Gastrocnemius medialis (tissue), 4 donors: ENCODE results near the gene MCM3AP. TPM values are rescaled to one million over a fixed set of nuclear protein-coding genes. Genes with fewer than 3 reads are reported as not detected.

ENCODE experiments used
- ATAC-seq, 2 donors: fragments of 150-250 bp; one replicate each; pipeline ENCODE4 v1.9.1; 2016
- DNase-seq, 2 donors: peaks; one replicate each; pipeline ENCODE4 v3.0.0-alpha.2; 2019
- H3K27ac ChIP-seq, 4 donors: fragments of 200-600 bp; sonication (generic); 1 replicate in 1 of 4; 2 replicates in 3 of 4; pipeline ENCODE4 v1.5.1; 2016 to 2018; ENCODE audit warnings: mild to moderate bottlenecking in 2 of 4, moderate library complexity in 1 of 4
- H3K27me3 ChIP-seq, 3 donors: fragments of 200-600 bp; sonication (generic) in 2 of 3; 1 replicate in 1 of 3; 2 replicates in 2 of 3; pipeline versions ENCODE4 v1.5.1 to v1.6.0; 2016 to 2019; ENCODE audit warnings: mild to moderate bottlenecking in 1 of 3, moderate library complexity in 1 of 3
- H3K36me3 ChIP-seq, 2 donors: fragments of 200-600 bp; sonication (generic) in 1 of 2; one replicate each; pipeline ENCODE4 v1.5.1; 2017 to 2018
- H3K4me1 ChIP-seq, 2 donors: fragments of 200-600 bp; sonication (generic) in 1 of 2; one replicate each; pipeline ENCODE4 v1.5.1; 2016 to 2017; ENCODE audit warnings: mild to moderate bottlenecking in 2 of 2
- H3K4me3 ChIP-seq, 4 donors: fragments of 200-600 bp; sonication (generic) in 3 of 4; 1 replicate in 1 of 4; 2 replicates in 3 of 4; pipeline ENCODE4 v1.5.1; 2016 to 2019; ENCODE audit warnings: mild to moderate bottlenecking in 2 of 4
- H3K9me3 ChIP-seq, 3 donors: fragments of 200-600 bp; sonication (generic) in 2 of 3; 1 replicate in 1 of 3; 2 replicates in 2 of 3; pipeline ENCODE4 v1.5.1; 2016 to 2019
- CTCF ChIP-seq, 5 experiments: fragments of 450-650 bp in 3 of 5; fragments of 200-600 bp in 2 of 5; sonication (generic) in 2 of 5; IDR thresholded peaks in 4 of 5; conservative IDR thresholded peaks in 1 of 5; 1 replicate in 4 of 5; 2 replicates in 1 of 5; pipeline ENCODE4 v1.5.1; 2016 to 2019; ENCODE audit warnings: antibody characterized with exemption in 5 of 5, mild to moderate bottlenecking in 3 of 5, moderate library complexity in 3 of 5
- POLR2A ChIP-seq, 2 donors: fragments of 450-650 bp; IDR thresholded peaks; one replicate each; pipeline ENCODE4 v1.6.1; 2017; ENCODE audit warnings: antibody characterized with exemption in 2 of 2, mild to moderate bottlenecking in 2 of 2, moderate library complexity in 2 of 2
- in situ Hi-C, 4 donors: fragments of 200-750 bp; cut with MboI; loops; one replicate each; pipeline versions ENCODE4 v1.15.0 to v1.8.0; 2017; ENCODE audit warnings: low sequenced_read_pairs in 4 of 4
- intact Hi-C: fragments of 100-400 bp; cut with DNase I; formaldehyde crosslinking; loops from one replicate; pipeline ENCODE4 v1.15.1; 2023; ENCODE audit warnings: low total_unique reads
- total RNA-seq, 4 donors: library from RNA; depleted of rRNA; stranded (reverse); fragments of >200 nt; gene quantifications; one replicate each; pipeline versions ENCODE4 v1.1.0 to v1.2.3, GENCODE V29; 2016

The MCM3AP gene
- total RNA-seq, 4 donors from 2014 or later, result 52.1 to 155 (median 83.2) TPM

GRCh38 chr21:46273341-46273740 lies 12.1 kb downstream of the MCM3AP start:
- TF ChIP-seq POLR2A (IDR thresholded peaks at IDR 0.05) (no peak), CTCF (IDR thresholded peaks at IDR 0.05 in 4 of 5, conservative IDR thresholded peaks at IDR 0.05 in 1 of 5) (no peak)
- no peak overlapping the region for H3K4me3 ChIP-seq
- no peaks in the 10 kb centered on the region for H3K9me3 ChIP-seq
- no peak overlapping the region for H3K27ac ChIP-seq
- DNase-seq (no peak), ATAC-seq (no peak)
- no peaks in the 10 kb centered on the region for H3K27me3 ChIP-seq
- intact Hi-C loops, result no loop called here
- in situ Hi-C loops, result no loop called here
- H3K4me1 ChIP-seq, result no peaks in the 10 kb centered on the region
- H3K36me3 ChIP-seq, result peaks cover 4 to 100% of the 10 kb centered on the region in 2 donors

GRCh38 chr21:46269466-46269865 lies 15.9 kb downstream of the MCM3AP start:
- Histone ChIP-seq H3K4me1 (no peaks in the 10 kb centered on the region), H3K27ac (no peak overlapping the region), H3K4me3 (no peak overlapping the region), H3K36me3 (peaks cover 4 to 100% of the 10 kb centered on the region in 2 donors), H3K9me3 (no peaks in the 10 kb centered on the region), H3K27me3 (no peaks in the 10 kb centered on the region)
- no peak for TF ChIP-seq POLR2A (IDR thresholded peaks at IDR 0.05)
- no peak for TF ChIP-seq CTCF (IDR thresholded peaks at IDR 0.05 in 4 of 5, conservative IDR thresholded peaks at IDR 0.05 in 1 of 5)
- ATAC-seq (no peak), DNase-seq (no peak)
- intact Hi-C loops, result no loop called here
- in situ Hi-C loops, result no loop called here

- no peak overlapping the region for H3K4me3 ChIP-seq
- no peaks in the 10 kb centered on the region for H3K4me1 ChIP-seq
- DNase-seq (no peak), ATAC-seq (no peak)
- intact Hi-C loops (no loop called here), in situ Hi-C loops (no loop called here)
- peaks cover 4 to 98% of the 10 kb centered on the region in 2 donors for H3K36me3 ChIP-seq
- H3K27me3 ChIP-seq, result no peaks in the 10 kb centered on the region
- no peak overlapping the region for H3K27ac ChIP-seq
- TF ChIP-seq CTCF (IDR thresholded peaks at IDR 0.05 in 4 of 5, conservative IDR thresholded peaks at IDR 0.05 in 1 of 5), result no peak
- no peak for TF ChIP-seq POLR2A (IDR thresholded peaks at IDR 0.05)
- no peaks in the 10 kb centered on the region for H3K9me3 ChIP-seq
These were observed 17.0 kb downstream of the MCM3AP start for GRCh38 chr21:46268371-46268770.

GRCh38 chr21:46266946-46267345 lies 18.5 kb downstream of the MCM3AP start:
- in situ Hi-C loops (no loop called here), intact Hi-C loops (no loop called here)
- DNase-seq (no peak), ATAC-seq (no peak)
- TF ChIP-seq CTCF (IDR thresholded peaks at IDR 0.05 in 4 of 5, conservative IDR thresholded peaks at IDR 0.05 in 1 of 5), result no peak
- no peak for TF ChIP-seq POLR2A (IDR thresholded peaks at IDR 0.05)
- no peak overlapping the region for H3K4me3 ChIP-seq
- H3K36me3 ChIP-seq, result peaks cover under 1 to 95% of the 10 kb centered on the region in 2 donors
- no peaks in the 10 kb centered on the region for H3K27me3 ChIP-seq
- H3K4me1 ChIP-seq, result no peaks in the 10 kb centered on the region
- H3K9me3 ChIP-seq, result no peaks in the 10 kb centered on the region
- H3K27ac ChIP-seq, result no peak overlapping the region
